OCI-LY1 (cell line): Measurements from ENCODE around the gene MXRA8.

ENCODE experiments used
- H2AFZ ChIP-seq: fragments of 200-600 bp; sonication (generic), shearing (Covaris generic); 2 replicates; pipeline ENCODE4 v1.6.0; 2014; ENCODE audit warnings: antibody characterized with exemption, mild to moderate bottlenecking, low read length
- H3F3A ChIP-seq: fragments of 200-600 bp; sonication (generic), shearing (Covaris generic); 2 replicates; pipeline ENCODE4 v1.6.0; 2014; ENCODE audit warnings: mild to moderate bottlenecking, antibody characterized with exemption, low read length, moderate library complexity; ENCODE audit not compliant: insufficient read depth
- H3K27ac ChIP-seq: fragments of 200-600 bp; sonication (generic); 2 replicates; pipeline ENCODE4 v1.5.1; 2014; ENCODE audit warnings: low read length, mixed run types, mild to moderate bottlenecking, low read depth; ENCODE audit not compliant: poor library complexity, severe bottlenecking
- H3K27me3 ChIP-seq: fragments of 200-600 bp; sonication (generic); 2 replicates; pipeline ENCODE4 v1.6.0; 2014; ENCODE audit warnings: antibody characterized with exemption, mild to moderate bottlenecking, low read length, moderate library complexity; ENCODE audit not compliant: insufficient read depth
- H3K36me3 ChIP-seq: fragments of 200-600 bp; sonication (generic); 2 replicates; pipeline ENCODE4 v1.6.1; 2014; ENCODE audit warnings: mild to moderate bottlenecking, antibody characterized with exemption, low read length, moderate library complexity, mixed read lengths; ENCODE audit not compliant: insufficient read depth
- H3K4me1 ChIP-seq: fragments of 200-600 bp; sonication (generic); 2 replicates; pipeline ENCODE4 v1.5.1; 2014; ENCODE audit warnings: mild to moderate bottlenecking, low read length, moderate library complexity; ENCODE audit not compliant: insufficient read depth, severe bottlenecking
- H3K4me2 ChIP-seq: fragments of 200-600 bp; sonication (generic), shearing (Covaris generic); 2 replicates; pipeline ENCODE4 v1.6.1; 2014; ENCODE audit warnings: low read length
- H3K4me3 ChIP-seq: fragments of 200-600 bp; sonication (generic); 2 replicates; pipeline ENCODE4 v1.5.1; 2014; ENCODE audit warnings: low read length, low read depth, mild to moderate bottlenecking, mixed read lengths; ENCODE audit not compliant: poor library complexity, severe bottlenecking
- H3K79me2 ChIP-seq: fragments of 200-600 bp; shearing (Covaris generic); 2 replicates; pipeline ENCODE4 v1.6.1; 2016; ENCODE audit warnings: mixed run types, low read length, mixed read lengths; ENCODE audit not compliant: insufficient read depth
- H3K9ac ChIP-seq: fragments of 200-600 bp; sonication (generic), shearing (Covaris generic); 2 replicates; pipeline ENCODE4 v1.6.1; 2014; ENCODE audit warnings: mild to moderate bottlenecking, low read length, mixed read lengths
- H3K9me2 ChIP-seq: fragments of 200-600 bp; sonication (generic), shearing (Covaris generic); 2 replicates; pipeline ENCODE4 v1.6.1; 2014; ENCODE audit warnings: low read depth, mild to moderate bottlenecking, low read length, mixed read lengths
- H3K9me3 ChIP-seq: fragments of 200-600 bp; shearing (Covaris generic); 2 replicates; pipeline ENCODE4 v1.6.1; 2014; ENCODE audit warnings: low read length, mixed read lengths
- H4K20me1 ChIP-seq: fragments of 200-600 bp; sonication (generic), shearing (Covaris generic); 2 replicates; pipeline ENCODE4 v1.6.0; 2016; ENCODE audit warnings: mild to moderate bottlenecking, low read length; ENCODE audit not compliant: insufficient read depth
- CTCF ChIP-seq: fragments of 200-600 bp; sonication (generic), shearing (Covaris generic); IDR thresholded peaks from 2 replicates; pipeline ENCODE4 v1.5.1; 2017; ENCODE audit warnings: mild to moderate bottlenecking, antibody characterized with exemption, low read length, moderate library complexity, mixed read lengths
- EZH2 ChIP-seq: fragments of 200-600 bp; sonication (generic), shearing (Covaris generic); IDR thresholded peaks from 2 replicates; pipeline ENCODE4 v1.8.0; 2017; ENCODE audit warnings: borderline replicate concordance, mixed run types, mild to moderate bottlenecking, antibody characterized with exemption, low read length, moderate library complexity, mixed read lengths

MXRA8 gene

GRCh38 chr1:1334835-1335234, 23.5 kb downstream of the MXRA8 start:
- H3K4me2 ChIP-seq = no peak overlapping the region
- H4K20me1 ChIP-seq = no peaks in the 10 kb centered on the region

GRCh38 chr1:1333551-1334241, 24.7 kb downstream of the MXRA8 start:
- no peak overlapping the region for H3K9ac ChIP-seq
- no peak overlapping the region for H3K27ac ChIP-seq
- H3K4me1 ChIP-seq = no peaks in the 10 kb centered on the region
- no peaks in the 10 kb centered on the region for H3K27me3 ChIP-seq
- H3K79me2 ChIP-seq = no peaks in the 10 kb centered on the region
- no peaks in the 10 kb centered on the region; the same call in 1 of the 2 replicates for H3K36me3 ChIP-seq
- no peaks in the 10 kb centered on the region for H3K9me3 ChIP-seq
- no peaks in the 10 kb centered on the region for H3K9me2 ChIP-seq
- H3F3A ChIP-seq = no peaks in the 10 kb centered on the region
- H2AFZ ChIP-seq = no peak overlapping the region
- no peaks in the 10 kb centered on the region for H4K20me1 ChIP-seq
- TF ChIP-seq CTCF (no peak), EZH2 (no peak)
- H3K4me3 ChIP-seq = no peak overlapping the region
- no peak overlapping the region for H3K4me2 ChIP-seq

More at GRCh38 chr1:1334835-1335234, 23.5 kb downstream of the MXRA8 start:
- Histone ChIP-seq H3K4me3 (no peak overlapping the region), H3K9me2 (no peaks in the 10 kb centered on the region), H2AFZ (no peak overlapping the region), H3K4me1 (no peaks in the 10 kb centered on the region), H3K27ac (no peak overlapping the region), H3K36me3 (no peaks in the 10 kb centered on the region; the same call in 1 of the 2 replicates), H3K79me2 (no peaks in the 10 kb centered on the region), H3F3A (no peaks in the 10 kb centered on the region), H3K9ac (no peak overlapping the region), H3K27me3 (no peaks in the 10 kb centered on the region), H3K9me3 (no peaks in the 10 kb centered on the region)
- TF ChIP-seq CTCF (no peak), EZH2 (no peak)

DNA sequence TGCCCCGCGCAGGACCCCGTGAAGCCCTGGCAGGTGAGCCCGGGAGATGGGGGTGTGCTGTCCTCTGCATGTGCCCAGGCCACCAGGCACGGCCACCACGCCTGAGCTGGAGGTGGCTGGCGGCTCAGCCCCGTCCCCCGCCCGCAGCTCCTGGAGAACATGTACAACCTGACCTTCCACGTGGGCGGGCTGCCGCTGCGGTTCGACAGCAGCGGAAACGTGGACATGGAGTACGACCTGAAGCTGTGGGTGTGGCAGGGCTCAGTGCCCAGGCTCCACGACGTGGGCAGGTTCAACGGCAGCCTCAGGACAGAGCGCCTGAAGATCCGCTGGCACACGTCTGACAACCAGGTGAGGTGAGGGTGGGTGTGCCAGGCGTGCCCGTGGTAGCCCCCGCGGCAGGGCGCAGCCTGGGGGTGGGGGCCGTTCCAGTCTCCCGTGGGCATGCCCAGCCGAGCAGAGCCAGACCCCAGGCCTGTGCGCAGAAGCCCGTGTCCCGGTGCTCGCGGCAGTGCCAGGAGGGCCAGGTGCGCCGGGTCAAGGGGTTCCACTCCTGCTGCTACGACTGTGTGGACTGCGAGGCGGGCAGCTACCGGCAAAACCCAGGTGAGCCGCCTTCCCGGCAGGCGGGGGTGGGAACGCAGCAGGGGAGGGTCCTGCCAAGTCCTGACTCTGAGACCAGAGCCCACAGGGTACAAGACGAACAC, 25.4 kb downstream of the MXRA8 start:
- H3K4me2 ChIP-seq = no peak overlapping the region
- no peaks in the 10 kb centered on the region; the same call in 1 of the 2 replicates for H3K36me3 ChIP-seq
- TF ChIP-seq EZH2 (no peak), CTCF (no peak)
- no peak overlapping the region for H2AFZ ChIP-seq
- H3K79me2 ChIP-seq = no peaks in the 10 kb centered on the region
- H3K4me1 ChIP-seq = no peaks in the 10 kb centered on the region
- no peaks in the 10 kb centered on the region for H3K9me2 ChIP-seq
- H3K9me3 ChIP-seq = no peaks in the 10 kb centered on the region
- H3K27me3 ChIP-seq = no peaks in the 10 kb centered on the region
- no peak overlapping the region for H3K27ac ChIP-seq
- H3K4me3 ChIP-seq = no peak overlapping the region
- no peaks in the 10 kb centered on the region for H4K20me1 ChIP-seq
- H3F3A ChIP-seq = no peaks in the 10 kb centered on the region
- H3K9ac ChIP-seq = no peak overlapping the region
